Activated B cell treated with CpG ODN at 0.5 μM for 24 hours (primary cell): Measurements from ENCODE around the gene DHRSX. TPM values are rescaled to one million over a fixed set of nuclear protein-coding genes. Genes with fewer than 3 reads are reported as not detected.
"Not testable (repeated sequence)": the region's sequence is repeated elsewhere in the genome, so short reads cannot be mapped to it uniquely, and the experiment has no call there.

Experiments used
- ATAC-seq: fragments of 200-7000 bp; cut with Tn5 transposase; one replicate; pipeline ENCODE4 v1.10.0; 2021; ENCODE audit warnings: low read depth, mild to moderate bottlenecking, moderate library complexity
- CTCF ChIA-PET: fragments of 350-600 bp; sonication (Branson Sonifier 250); formaldehyde crosslinking; loops from one replicate; lab custom pipeline; 2021; ENCODE audit warnings: antibody characterized with exemption; lab: Charles Lee
- POLR2A ChIA-PET: fragments of 350-600 bp; sonication (Branson Sonifier 250); formaldehyde crosslinking; loops from one replicate; lab custom pipeline; 2021; ENCODE audit warnings: antibody characterized with exemption; lab: Charles Lee
- DNase-seq: peaks from one replicate; pipeline ENCODE4 v3.0.0; 2022
- H3K27ac Mint-ChIP-seq: one replicate; pipeline ENCODE4 v1.8.0; 2020; ENCODE audit warnings: mixed read lengths
- H3K27me3 Mint-ChIP-seq: one replicate; pipeline ENCODE4 v1.8.0; 2021; ENCODE audit warnings: mixed read lengths
- H3K36me3 Mint-ChIP-seq: one replicate; pipeline ENCODE4 v1.8.0; 2021; ENCODE audit warnings: low read depth, mixed read lengths
- H3K4me1 Mint-ChIP-seq: one replicate; pipeline ENCODE4 v1.8.0; 2021; ENCODE audit warnings: mixed read lengths
- H3K4me3 Mint-ChIP-seq: one replicate; pipeline ENCODE4 v1.8.0; 2020; ENCODE audit warnings: mild to moderate bottlenecking, mixed read lengths
- H3K9me3 Mint-ChIP-seq: one replicate; pipeline ENCODE4 v1.8.0; 2020; ENCODE audit warnings: mixed read lengths
- CTCF ChIP-seq: fragments of 200-600 bp; IDR thresholded peaks from one replicate; pipeline ENCODE4 v1.8.0; 2022; ENCODE audit warnings: antibody characterized with exemption, mild to moderate bottlenecking
- intact Hi-C: fragments of 100-400 bp; cut with micrococcal nuclease; formaldehyde crosslinking; loops from one replicate; pipeline ENCODE4 v1.15.1; 2024
- total RNA-seq: library from RNA; stranded (reverse); gene quantifications from 2 replicates; pipeline ENCODE4 v1.2.3, GENCODE V29; 2022

Gene DHRSX
- total RNA-seq, 1 donor from 2014 or later: 28.3 TPM

DNA sequence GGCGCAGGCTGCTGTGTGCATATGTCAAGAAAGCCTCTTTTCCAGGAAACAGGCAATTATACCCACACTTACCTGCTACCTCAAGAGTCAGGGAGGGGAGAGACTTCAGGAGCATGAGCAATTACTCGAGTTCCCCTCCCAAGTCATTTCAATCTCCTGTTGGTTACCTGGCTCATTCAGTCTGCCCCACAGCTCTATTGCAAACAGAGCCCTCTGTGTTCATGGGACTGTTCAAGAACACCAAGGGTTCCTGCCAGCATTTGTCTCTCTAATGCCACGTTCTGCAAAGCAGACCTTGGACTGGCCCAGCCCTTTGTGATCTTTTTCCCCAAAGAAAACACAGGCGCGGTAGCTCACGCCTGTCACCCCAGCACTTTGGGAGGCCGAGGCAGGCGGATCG lies 274.6 kb downstream of the DHRSX start:
- peaks cover 70% of the 10 kb centered on the region for H3K36me3 Mint-ChIP-seq
- H3K27ac Mint-ChIP-seq: no peak overlapping the region
- POLR2A ChIA-PET: no interaction called here

DNA sequence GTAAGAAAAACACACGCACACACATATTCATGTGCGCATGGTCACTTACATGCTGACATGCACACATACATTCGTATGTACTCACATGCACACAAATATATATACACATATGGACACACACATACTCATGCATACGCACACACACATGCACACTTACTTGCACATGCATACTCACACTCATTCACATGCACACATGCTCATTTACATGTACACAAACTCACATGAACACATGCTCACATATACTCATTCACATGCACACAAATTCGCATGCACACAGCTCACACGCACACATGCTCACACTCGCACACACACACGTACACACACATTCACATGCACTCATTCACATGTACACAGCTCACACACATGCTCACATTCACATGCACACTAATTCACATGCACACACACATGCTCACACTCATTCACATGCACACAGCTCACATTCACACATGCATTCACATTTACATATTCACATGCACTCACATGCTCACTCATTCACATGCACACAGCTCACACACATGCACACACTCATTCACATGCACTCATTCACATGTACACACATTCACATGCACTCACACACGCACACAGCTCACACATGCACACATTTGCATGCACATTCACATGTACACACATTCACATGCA lies 276.1 kb downstream of the DHRSX start:
- Mint-ChIP-seq H3K4me1 (no peaks in the 10 kb centered on the region), H3K9me3 (peaks cover 34% of the 10 kb centered on the region), H3K27ac (no peak overlapping the region), H3K36me3 (peaks cover 71% of the 10 kb centered on the region), H3K4me3 (no peak overlapping the region), H3K27me3 (no peaks in the 10 kb centered on the region)
- intact Hi-C loops: no loop called here
- ATAC-seq (no peak), DNase-seq (no peak)
- ChIA-PET POLR2A (no interaction called here), CTCF (no interaction called here)
- TF ChIP-seq CTCF: no peak

More for the DNA sequence above, 274.6 kb downstream of the DHRSX start:
- ATAC-seq: no peak
- TF ChIP-seq CTCF: no peak
- no peak for DNase-seq
- H3K27me3 Mint-ChIP-seq: no peaks in the 10 kb centered on the region
- H3K9me3 Mint-ChIP-seq: peaks cover 32% of the 10 kb centered on the region
- intact Hi-C loops: no loop called here
- CTCF ChIA-PET: no interaction called here
- no peaks in the 10 kb centered on the region for H3K4me1 Mint-ChIP-seq
- H3K4me3 Mint-ChIP-seq: no peak overlapping the region

GRCh38 chrX:2224161-2224560 lies 276.6 kb downstream of the DHRSX start:
- CTCF ChIA-PET: no interaction called here
- no peak for ATAC-seq
- POLR2A ChIA-PET: no interaction called here
- DNase-seq: no peak
- Mint-ChIP-seq H3K27ac (no peak overlapping the region), H3K27me3 (no peaks in the 10 kb centered on the region), H3K36me3 (peaks cover 69% of the 10 kb centered on the region), H3K9me3 (peaks cover 30% of the 10 kb centered on the region), H3K4me3 (no peak overlapping the region), H3K4me1 (no peaks in the 10 kb centered on the region)
- intact Hi-C loops: no loop called here
- no peak for TF ChIP-seq CTCF

GRCh38 chrX:2220829-2221567 lies 279.8 kb downstream of the DHRSX start:
- no peak for ATAC-seq
- Mint-ChIP-seq H3K9me3 (peaks cover 33% of the 10 kb centered on the region), H3K36me3 (peaks cover 78% of the 10 kb centered on the region), H3K4me1 (no peaks in the 10 kb centered on the region), H3K27me3 (no peaks in the 10 kb centered on the region), H3K4me3 (no peak overlapping the region), H3K27ac (no peak overlapping the region)
- intact Hi-C loops: no loop called here
- CTCF ChIA-PET: no interaction called here
- POLR2A ChIA-PET: no interaction called here
- no peak for TF ChIP-seq CTCF
- DNase-seq: no peak

- DNase-seq (no peak), ATAC-seq (no peak)
- intact Hi-C loops: no loop called here
- CTCF ChIA-PET: no interaction called here
- H3K4me3 Mint-ChIP-seq: no peak overlapping the region
- no peaks in the 10 kb centered on the region for H3K27me3 Mint-ChIP-seq
- no peak for TF ChIP-seq CTCF
- no peak overlapping the region for H3K27ac Mint-ChIP-seq
- POLR2A ChIA-PET: no interaction called here
- peaks cover 74% of the 10 kb centered on the region for H3K36me3 Mint-ChIP-seq
- H3K9me3 Mint-ChIP-seq: peaks cover 33% of the 10 kb centered on the region
- H3K4me1 Mint-ChIP-seq: no peaks in the 10 kb centered on the region
Measured at GRCh38 chrX:2220296-2220695, 280.5 kb downstream of the DHRSX start.

GRCh38 chrX:2214138-2214823 lies 286.5 kb downstream of the DHRSX start:
- not testable (repeated sequence) for H3K27me3 Mint-ChIP-seq, ATAC-seq, DNase-seq

GRCh38 chrX:2211667-2212066 lies 289.1 kb downstream of the DHRSX start:
- H3K36me3 Mint-ChIP-seq, H3K4me1 Mint-ChIP-seq, DNase-seq, POLR2A ChIA-PET, ATAC-seq, H3K27ac Mint-ChIP-seq, H3K9me3 Mint-ChIP-seq, intact Hi-C loops, H3K4me3 Mint-ChIP-seq, H3K27me3 Mint-ChIP-seq, CTCF ChIA-PET: not testable (repeated sequence)

More at GRCh38 chrX:2214138-2214823, 286.5 kb downstream of the DHRSX start:
- POLR2A ChIA-PET, intact Hi-C loops, CTCF ChIA-PET, H3K4me3 Mint-ChIP-seq, H3K4me1 Mint-ChIP-seq, H3K27ac Mint-ChIP-seq: not testable (repeated sequence)
- H3K9me3 Mint-ChIP-seq: peaks cover 10% of the 10 kb centered on the region
- peaks cover 19% of the 10 kb centered on the region for H3K36me3 Mint-ChIP-seq
